ENCODE data around the gene HLA-DMA. TPM values are rescaled to one million over a fixed set of nuclear protein-coding genes. Genes with fewer than 3 reads are reported as not detected.

The HLA-DMA gene
- total RNA-seq, 1 donor from 2014 or later: 5.2 TPM

DNA sequence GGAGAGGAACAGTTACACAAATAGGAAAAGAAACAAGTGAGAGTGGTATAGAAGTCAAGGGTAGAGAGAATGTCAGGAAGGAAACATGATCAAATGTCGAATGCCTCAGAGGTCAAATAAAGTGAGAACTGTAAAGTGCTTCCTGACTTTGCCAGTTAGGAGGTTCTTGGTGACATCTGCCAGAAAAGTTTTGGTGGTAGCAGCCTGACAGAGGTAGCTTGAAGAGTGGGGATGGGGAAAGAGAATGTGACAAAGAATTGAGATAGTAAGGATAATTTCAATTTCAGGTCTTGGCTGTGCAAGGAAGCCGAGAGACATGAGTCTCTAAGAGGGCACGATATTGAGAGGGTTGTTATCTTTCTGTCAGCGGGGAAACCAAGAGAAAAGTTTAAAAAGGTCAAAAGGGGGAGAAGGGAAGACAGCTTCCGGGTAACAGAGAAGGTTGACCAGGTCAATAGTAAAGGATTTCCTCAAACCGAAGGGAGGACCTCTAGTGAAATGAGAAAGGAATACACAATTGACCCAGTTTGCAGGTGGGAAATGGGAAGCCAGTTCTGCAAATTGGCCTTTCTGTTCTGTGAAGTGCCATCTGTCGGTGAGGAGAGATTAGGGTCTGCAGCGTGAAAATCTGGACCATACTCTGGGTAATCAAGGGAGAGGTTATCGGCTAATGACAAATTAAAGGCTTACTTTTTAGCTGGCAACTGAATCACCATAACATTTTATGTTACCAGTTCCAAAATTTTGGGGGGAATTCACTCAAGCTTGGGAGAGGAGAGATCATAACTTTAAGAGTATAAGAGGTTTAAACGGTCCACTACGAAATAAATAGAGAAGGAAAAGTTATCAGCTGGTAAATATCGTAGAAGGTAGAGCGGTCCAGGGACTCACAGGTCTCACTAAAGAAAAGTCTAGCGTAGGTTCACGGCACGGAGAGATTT is 14.5 kb upstream of the HLA-DMA start:
- peaks cover 19% of the 10 kb centered on the region for H3K4me1 Mint-ChIP-seq (ENCODE audit: low read depth, unreplicated experiment)
- H3K27me3 ChIP-seq (ENCODE audit: insufficient read depth, low read length): no peaks in the 10 kb centered on the region
- H3K9me3 Mint-ChIP-seq (ENCODE audit: unreplicated experiment): no peaks in the 10 kb centered on the region
- peak overlapping the region; percentile 86 for H3K4me3 ChIP-seq (ENCODE audit: insufficient read depth, low read depth, low read length)
- TF ChIP-seq, protein P1, sequence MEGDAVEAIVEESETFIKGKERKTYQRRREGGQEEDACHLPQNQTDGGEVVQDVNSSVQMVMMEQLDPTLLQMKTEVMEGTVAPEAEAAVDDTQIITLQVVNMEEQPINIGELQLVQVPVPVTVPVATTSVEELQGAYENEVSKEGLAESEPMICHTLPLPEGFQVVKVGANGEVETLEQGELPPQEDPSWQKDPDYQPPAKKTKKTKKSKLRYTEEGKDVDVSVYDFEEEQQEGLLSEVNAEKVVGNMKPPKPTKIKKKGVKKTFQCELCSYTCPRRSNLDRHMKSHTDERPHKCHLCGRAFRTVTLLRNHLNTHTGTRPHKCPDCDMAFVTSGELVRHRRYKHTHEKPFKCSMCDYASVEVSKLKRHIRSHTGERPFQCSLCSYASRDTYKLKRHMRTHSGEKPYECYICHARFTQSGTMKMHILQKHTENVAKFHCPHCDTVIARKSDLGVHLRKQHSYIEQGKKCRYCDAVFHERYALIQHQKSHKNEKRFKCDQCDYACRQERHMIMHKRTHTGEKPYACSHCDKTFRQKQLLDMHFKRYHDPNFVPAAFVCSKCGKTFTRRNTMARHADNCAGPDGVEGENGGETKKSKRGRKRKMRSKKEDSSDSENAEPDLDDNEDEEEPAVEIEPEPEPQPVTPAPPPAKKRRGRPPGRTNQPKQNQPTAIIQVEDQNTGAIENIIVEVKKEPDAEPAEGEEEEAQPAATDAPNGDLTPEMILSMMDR (IDR thresholded peaks at IDR 0.05; ENCODE audit: insufficient read depth, low read depth, low read length): peak; percentile 58
- TF ChIP-seq EZH2 (IDR thresholded peaks at IDR 0.05; ENCODE audit: insufficient read depth, low read length): no peak
- no peak for FAIRE-seq
- H3K27ac ChIP-seq (ENCODE audit: low read depth, low read length): peak overlapping the region; percentile 100
- H3K36me3 ChIP-seq (ENCODE audit: insufficient read depth, low read length): no peaks in the 10 kb centered on the region
- peak overlapping the region; percentile 84 for H2AFZ ChIP-seq (ENCODE audit: low read depth, low read length)
- no peaks in the 10 kb centered on the region for H3K9me3 ChIP-seq (ENCODE audit: insufficient read depth, low read depth, low read length)
- no peaks in the 10 kb centered on the region for H3K27me3 Mint-ChIP-seq (ENCODE audit: low read depth, unreplicated experiment)
- peak overlapping the region; percentile 94 for H3K4me2 ChIP-seq (ENCODE audit: low read length)
- peaks cover 4% of the 10 kb centered on the region for H3K36me3 Mint-ChIP-seq (ENCODE audit: low read depth, unreplicated experiment)
- H3K9ac ChIP-seq (ENCODE audit: low read length): peak overlapping the region; percentile 99
- peaks cover 4% of the 10 kb centered on the region for H4K20me1 ChIP-seq (ENCODE audit: insufficient read depth, low read length)
- peaks cover 13% of the 10 kb centered on the region for H3K4me1 ChIP-seq (ENCODE audit: insufficient read depth, low read length)
- H3K27ac Mint-ChIP-seq (ENCODE audit: unreplicated experiment): peak overlapping the region; percentile 75
- DNase-seq (ENCODE audit: low read depth): peak; percentile 34
- peaks cover 36% of the 10 kb centered on the region for H3K79me2 ChIP-seq (ENCODE audit: insufficient read depth, low read length)
- peak overlapping the region; percentile 91 for H3K4me3 Mint-ChIP-seq (ENCODE audit: unreplicated experiment)

DNA sequence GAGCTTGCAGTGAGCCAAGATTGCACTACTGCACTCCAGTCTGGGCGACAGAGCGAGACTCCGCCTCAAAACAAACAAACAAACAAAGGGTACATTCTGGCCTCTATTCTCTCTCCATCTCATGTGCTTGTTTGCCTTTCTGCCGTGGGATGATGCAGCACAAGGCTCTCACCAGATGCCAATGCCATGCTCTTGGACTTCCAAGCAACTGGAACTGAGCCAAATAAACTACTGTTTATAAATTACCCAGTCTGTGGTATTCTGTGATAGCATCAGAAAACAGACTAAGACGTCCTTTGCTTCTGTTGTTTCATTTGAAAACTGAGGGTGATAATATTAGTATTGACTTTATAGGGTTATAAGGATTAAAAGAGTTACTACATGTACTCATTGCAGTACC is 11.9 kb upstream of the HLA-DMA start:
- no peak overlapping the region for H3K9ac ChIP-seq (ENCODE audit: low read length)
- Mint-ChIP-seq H3K27ac (ENCODE audit: unreplicated experiment) (no peak overlapping the region), H3K27me3 (ENCODE audit: low read depth, unreplicated experiment) (no peaks in the 10 kb centered on the region), H3K9me3 (ENCODE audit: unreplicated experiment) (no peaks in the 10 kb centered on the region), H3K4me3 (ENCODE audit: unreplicated experiment) (no peak overlapping the region), H3K36me3 (ENCODE audit: low read depth, unreplicated experiment) (no peaks in the 10 kb centered on the region), H3K4me1 (ENCODE audit: low read depth, unreplicated experiment) (peaks cover 21% of the 10 kb centered on the region)
- no peaks in the 10 kb centered on the region for H3K36me3 ChIP-seq (ENCODE audit: insufficient read depth, low read length)
- H3K27me3 ChIP-seq (ENCODE audit: insufficient read depth, low read length): no peaks in the 10 kb centered on the region
- H2AFZ ChIP-seq (ENCODE audit: low read depth, low read length): no peak overlapping the region
- FAIRE-seq: no peak
- H3K79me2 ChIP-seq (ENCODE audit: insufficient read depth, low read length): peaks cover 26% of the 10 kb centered on the region
- no peaks in the 10 kb centered on the region for H3K9me3 ChIP-seq (ENCODE audit: insufficient read depth, low read depth, low read length)
- no peaks in the 10 kb centered on the region for H4K20me1 ChIP-seq (ENCODE audit: insufficient read depth, low read length)
- H3K27ac ChIP-seq (ENCODE audit: low read depth, low read length): no peak overlapping the region
- DNase-seq (ENCODE audit: low read depth): no peak
- TF ChIP-seq, protein P1 (IDR thresholded peaks at IDR 0.05; ENCODE audit: insufficient read depth, low read depth, low read length): no peak
- TF ChIP-seq EZH2 (IDR thresholded peaks at IDR 0.05; ENCODE audit: insufficient read depth, low read length): no peak
- no peak overlapping the region for H3K4me2 ChIP-seq (ENCODE audit: low read length)
- peaks cover 13% of the 10 kb centered on the region for H3K4me1 ChIP-seq (ENCODE audit: insufficient read depth, low read length)
- no peak overlapping the region for H3K4me3 ChIP-seq (ENCODE audit: insufficient read depth, low read depth, low read length)

DNA sequence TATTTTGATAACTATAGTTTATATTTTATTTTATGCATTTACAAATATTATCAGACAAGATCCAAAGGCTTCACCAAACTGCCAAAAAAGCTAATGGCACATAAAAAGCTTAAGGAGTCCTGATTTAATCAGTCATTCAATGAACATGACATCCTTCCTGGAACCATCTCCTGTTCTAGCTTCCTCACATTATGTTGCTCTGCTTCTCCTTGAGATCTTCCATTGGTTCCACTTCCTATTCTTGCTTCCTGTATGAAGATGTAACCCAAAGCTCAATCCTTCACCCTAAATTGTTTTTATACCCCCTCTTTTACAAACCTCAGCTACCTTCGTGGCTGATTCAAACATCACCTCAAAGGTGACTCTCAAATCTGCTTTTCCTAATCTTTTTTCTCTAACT is 11.0 kb upstream of the HLA-DMA start:
- Histone ChIP-seq H3K9me3 (ENCODE audit: insufficient read depth, low read depth, low read length) (no peaks in the 10 kb centered on the region), H4K20me1 (ENCODE audit: insufficient read depth, low read length) (no peaks in the 10 kb centered on the region), H3K4me3 (ENCODE audit: insufficient read depth, low read depth, low read length) (no peak overlapping the region), H3K27me3 (ENCODE audit: insufficient read depth, low read length) (no peaks in the 10 kb centered on the region), H3K36me3 (ENCODE audit: insufficient read depth, low read length) (no peaks in the 10 kb centered on the region), H3K9ac (ENCODE audit: low read length) (no peak overlapping the region), H2AFZ (ENCODE audit: low read depth, low read length) (no peak overlapping the region), H3K4me1 (ENCODE audit: insufficient read depth, low read length) (peaks cover 8% of the 10 kb centered on the region), H3K27ac (ENCODE audit: low read depth, low read length) (no peak overlapping the region), H3K79me2 (ENCODE audit: insufficient read depth, low read length) (peaks cover 20% of the 10 kb centered on the region), H3K4me2 (ENCODE audit: low read length) (no peak overlapping the region)
- H3K9me3 Mint-ChIP-seq (ENCODE audit: unreplicated experiment): no peaks in the 10 kb centered on the region
- no peak for FAIRE-seq
- no peak overlapping the region for H3K27ac Mint-ChIP-seq (ENCODE audit: unreplicated experiment)
- H3K27me3 Mint-ChIP-seq (ENCODE audit: low read depth, unreplicated experiment): no peaks in the 10 kb centered on the region
- no peaks in the 10 kb centered on the region for H3K36me3 Mint-ChIP-seq (ENCODE audit: low read depth, unreplicated experiment)
- peak overlapping the region; percentile 28 for H3K4me3 Mint-ChIP-seq (ENCODE audit: unreplicated experiment)
- DNase-seq (ENCODE audit: low read depth): no peak
- peaks cover 21% of the 10 kb centered on the region for H3K4me1 Mint-ChIP-seq (ENCODE audit: low read depth, unreplicated experiment)
- TF ChIP-seq, protein P1 (IDR thresholded peaks at IDR 0.05; ENCODE audit: insufficient read depth, low read depth, low read length): no peak
- no peak for TF ChIP-seq EZH2 (IDR thresholded peaks at IDR 0.05; ENCODE audit: insufficient read depth, low read length)

Measured in astrocyte (in vitro differentiated cells and primary cell).